ENCODE measurements around the gene SLC41A3. TPM values are rescaled to one million over a fixed set of nuclear protein-coding genes. Genes with fewer than 3 reads are reported as not detected.

SLC41A3 gene
- total RNA-seq, 4 donors from 2014 or later: 22.7 to 41.5 (median 29.1) TPM

- DNase-seq: no peak
- intact Hi-C loops (cut with DNase I; ENCODE audit: low total_unique reads): no loop called here
- no peaks in the 10 kb centered on the region for H3K4me1 ChIP-seq
- in situ Hi-C loops (cut with MboI; ENCODE audit: low pct_ligation_motif_present in 1 of 4, low pct_unique_long_range_greater_than_20kb in 1 of 4, low sequenced_read_pairs in 3 of 4): no loop called here
- no peaks in the 10 kb centered on the region for H3K36me3 ChIP-seq
- TF ChIP-seq POLR2A (IDR thresholded peaks at IDR 0.05): no peak
- no peak overlapping the region for H3K27ac ChIP-seq
- no peak overlapping the region for H3K4me3 ChIP-seq
- no peaks in the 10 kb centered on the region for H3K27me3 ChIP-seq
- no peaks in the 10 kb centered on the region for H3K9me3 ChIP-seq
- 93 to 97% methylated on average over 3 to 13 of the region's 13 CpGs for WGBS, 2 donors (ENCODE audit: low coverage in 1 of 2)
Observed at GRCh38 chr3:126057936-126058335, 26.0 kb downstream of the SLC41A3 start.

- no peak for DNase-seq
- intact Hi-C loops (cut with DNase I; ENCODE audit: low total_unique reads) (no loop called here), in situ Hi-C loops (cut with MboI; ENCODE audit: low pct_ligation_motif_present in 1 of 4, low pct_unique_long_range_greater_than_20kb in 1 of 4, low sequenced_read_pairs in 3 of 4) (no loop called here)
- Histone ChIP-seq H3K9me3 (no peaks in the 10 kb centered on the region), H3K4me1 (no peaks in the 10 kb centered on the region), H3K27ac (no peak overlapping the region), H3K27me3 (no peaks in the 10 kb centered on the region), H3K4me3 (no peak overlapping the region), H3K36me3 (no peaks in the 10 kb centered on the region)
- 86% methylated on average over 10 of the region's 10 CpGs; no CpG with 5 or more reads in 1 of the 2 donors for WGBS, 2 donors (ENCODE audit: low coverage in 1 of 2)
- TF ChIP-seq POLR2AphosphoS5 (IDR thresholded peaks at IDR 0.05) (no peak), POLR2A (IDR thresholded peaks at IDR 0.05) (no peak), EP300 (IDR thresholded peaks at IDR 0.05; ENCODE audit: low read depth) (no peak), CTCF (IDR thresholded peaks at IDR 0.05) (no peak)
Observed at GRCh38 chr3:126057501-126057819, 26.5 kb downstream of the SLC41A3 start.

GRCh38 chr3:126056681-126057500 is 27.0 kb downstream of the SLC41A3 start:
- Histone ChIP-seq H3K4me1 (no peaks in the 10 kb centered on the region), H3K4me3 (no peak overlapping the region), H3K27me3 (no peaks in the 10 kb centered on the region), H3K27ac (no peak overlapping the region), H3K36me3 (no peaks in the 10 kb centered on the region), H3K9me3 (no peaks in the 10 kb centered on the region)
- in situ Hi-C loops (cut with MboI; ENCODE audit: low pct_ligation_motif_present in 1 of 4, low pct_unique_long_range_greater_than_20kb in 1 of 4, low sequenced_read_pairs in 3 of 4): no loop called here
- no peak for TF ChIP-seq POLR2AphosphoS5 (IDR thresholded peaks at IDR 0.05)
- no peak for TF ChIP-seq CTCF (IDR thresholded peaks at IDR 0.05)
- TF ChIP-seq EP300 (IDR thresholded peaks at IDR 0.05; ENCODE audit: low read depth): no peak
- TF ChIP-seq POLR2A (IDR thresholded peaks at IDR 0.05): no peak
- 75% methylated on average over 14 of the region's 14 CpGs; no CpG with 5 or more reads in 1 of the 2 donors for WGBS, 2 donors (ENCODE audit: low coverage in 1 of 2)
- DNase-seq: no peak
- intact Hi-C loops (cut with DNase I; ENCODE audit: low total_unique reads): no loop called here

- in situ Hi-C loops (cut with MboI; ENCODE audit: low pct_ligation_motif_present in 1 of 4, low pct_unique_long_range_greater_than_20kb in 1 of 4, low sequenced_read_pairs in 3 of 4) (no loop called here), intact Hi-C loops (cut with DNase I; ENCODE audit: low total_unique reads) (no loop called here)
- no peaks in the 10 kb centered on the region for H3K36me3 ChIP-seq
- H3K27me3 ChIP-seq: no peaks in the 10 kb centered on the region
- no peaks in the 10 kb centered on the region for H3K4me1 ChIP-seq
- no peaks in the 10 kb centered on the region for H3K9me3 ChIP-seq
- WGBS, 2 donors (ENCODE audit: low coverage in 1 of 2): 95 to 100% methylated on average over 1 to 10 of the region's 10 CpGs
- TF ChIP-seq POLR2AphosphoS5 (IDR thresholded peaks at IDR 0.05): no peak
- no peak for TF ChIP-seq EP300 (IDR thresholded peaks at IDR 0.05; ENCODE audit: low read depth)
- TF ChIP-seq POLR2A (IDR thresholded peaks at IDR 0.05): no peak
- no peak for TF ChIP-seq CTCF (IDR thresholded peaks at IDR 0.05)
- no peak overlapping the region for H3K4me3 ChIP-seq
- DNase-seq: no peak
- no peak overlapping the region for H3K27ac ChIP-seq
Observed at GRCh38 chr3:126056088-126056487, 27.8 kb downstream of the SLC41A3 start.

GRCh38 chr3:126054870-126055269 is 29.1 kb downstream of the SLC41A3 start:
- 83 to 92% methylated on average over 1 to 5 of the region's 5 CpGs for WGBS, 2 donors (ENCODE audit: low coverage in 1 of 2)

More at GRCh38 chr3:126054870-126055269, 29.1 kb downstream of the SLC41A3 start:
- H3K4me1 ChIP-seq: no peaks in the 10 kb centered on the region
- no peak for TF ChIP-seq POLR2A (IDR thresholded peaks at IDR 0.05)
- no peak for TF ChIP-seq CTCF (IDR thresholded peaks at IDR 0.05)
- no peak for TF ChIP-seq POLR2AphosphoS5 (IDR thresholded peaks at IDR 0.05)
- TF ChIP-seq EP300 (IDR thresholded peaks at IDR 0.05; ENCODE audit: low read depth): no peak
- no peak for DNase-seq
- intact Hi-C loops (cut with DNase I; ENCODE audit: low total_unique reads): no loop called here
- H3K9me3 ChIP-seq: no peaks in the 10 kb centered on the region
- H3K27me3 ChIP-seq: no peaks in the 10 kb centered on the region
- H3K36me3 ChIP-seq: no peaks in the 10 kb centered on the region
- in situ Hi-C loops (cut with MboI; ENCODE audit: low pct_ligation_motif_present in 1 of 4, low pct_unique_long_range_greater_than_20kb in 1 of 4, low sequenced_read_pairs in 3 of 4): no loop called here
- H3K4me3 ChIP-seq: no peak overlapping the region
- H3K27ac ChIP-seq: no peak overlapping the region

Data from transverse colon (tissue), 4 donors.